ENCODE data around the gene SNTB2.
A peak's percentile ranks its signal among the peaks of the same experiment; 100 is the strongest.
"Not testable (repeated sequence)": the region's sequence is repeated elsewhere in the genome, so short reads cannot be mapped to it uniquely, and the experiment has no call there.

The SNTB2 gene

DNA sequence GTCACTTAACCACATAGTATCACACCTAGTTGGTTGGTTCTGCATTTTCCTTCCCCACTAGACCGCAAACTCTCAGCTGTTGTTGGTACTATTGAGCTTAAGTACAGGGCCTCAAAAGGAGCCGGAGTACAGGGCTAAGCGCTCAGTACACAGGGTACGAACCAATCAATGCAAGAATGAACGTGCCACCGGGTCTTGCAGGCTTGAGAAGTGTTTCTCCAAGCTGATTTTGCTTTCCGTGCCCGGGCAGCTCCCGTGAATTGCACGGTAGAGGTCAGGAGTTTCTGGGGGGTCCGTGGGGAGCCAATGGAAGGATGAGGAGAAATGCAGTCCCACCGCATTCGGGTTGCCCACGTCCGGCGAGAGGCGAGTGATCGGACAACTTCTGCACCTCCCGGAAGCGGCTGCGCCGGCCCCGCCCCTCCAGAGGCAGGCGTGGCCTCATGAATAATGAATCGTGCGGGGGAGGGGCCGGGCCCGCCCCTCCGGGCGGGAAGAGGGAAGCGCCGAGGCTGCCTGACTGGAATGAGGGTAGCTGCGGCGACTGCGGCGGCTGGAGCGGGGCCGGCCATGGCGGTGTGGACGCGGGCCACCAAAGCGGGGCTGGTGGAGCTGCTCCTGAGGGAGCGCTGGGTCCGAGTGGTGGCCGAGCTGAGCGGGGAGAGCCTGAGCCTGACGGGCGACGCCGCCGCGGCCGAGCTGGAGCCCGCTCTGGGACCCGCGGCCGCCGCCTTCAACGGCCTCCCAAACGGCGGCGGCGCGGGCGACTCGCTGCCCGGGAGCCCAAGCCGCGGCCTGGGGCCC lies at the start of gene SNTB2:
Gene SNTB2, plus strand, starts transcription at position 523 of the 804 bp plus-strand sequence. Its CDS starts 3 bp downstream, at position 526.
- H3K4me3 ChIP-seq (ENCODE audit: low read length): peak within 1 kb of the TSS; percentile 89
- H3K4me1 ChIP-seq (ENCODE audit: insufficient read depth, low read length): peaks cover 17% of the 10 kb centered on the region; the same call in 1 of the 2 replicates
- no peaks in the 10 kb centered on the region for H3K9me3 ChIP-seq (ENCODE audit: insufficient read depth, low read depth, low read length)
- no peaks in the 10 kb centered on the region for H3K36me3 ChIP-seq (ENCODE audit: insufficient read depth, low read depth, low read length)
- H3K27me3 ChIP-seq (ENCODE audit: insufficient read depth, low read length): peaks cover 6% of the 10 kb centered on the region; the same call in 1 of the 2 replicates
- peak within 1 kb of the TSS; percentile 76; the same call in 1 of the 2 replicates for H3K9ac ChIP-seq (ENCODE audit: low read depth, low read length)
- H3K27ac ChIP-seq (ENCODE audit: low read length): no peak within 1 kb of the TSS

- no peak overlapping the region for H3K4me3 ChIP-seq (ENCODE audit: low read length)
- H3K9me3 ChIP-seq (ENCODE audit: insufficient read depth, low read depth, low read length): no peaks in the 10 kb centered on the region
- peaks cover 4% of the 10 kb centered on the region for H3K4me1 ChIP-seq (ENCODE audit: insufficient read depth, low read length)
- no peak overlapping the region for H3K27ac ChIP-seq (ENCODE audit: low read length)
- no peak overlapping the region for H3K9ac ChIP-seq (ENCODE audit: low read depth, low read length)
- peaks cover 89% of the 10 kb centered on the region for H3K36me3 ChIP-seq (ENCODE audit: insufficient read depth, low read depth, low read length)
- no peaks in the 10 kb centered on the region for H3K27me3 ChIP-seq (ENCODE audit: insufficient read depth, low read length)
These were observed 48.4 kb upstream of the SNTB2 start for GRCh38 chr16:69138608-69139007.

GRCh38 chr16:69139464-69139863 lies 47.5 kb upstream of the SNTB2 start:
- not testable (repeated sequence) for H3K9ac ChIP-seq (ENCODE audit: low read depth, low read length); H3K4me1 ChIP-seq (ENCODE audit: insufficient read depth, low read length); H3K27ac ChIP-seq (ENCODE audit: low read length); H3K4me3 ChIP-seq (ENCODE audit: low read length); H3K27me3 ChIP-seq (ENCODE audit: insufficient read depth, low read length); H3K9me3 ChIP-seq (ENCODE audit: insufficient read depth, low read depth, low read length)
- H3K36me3 ChIP-seq (ENCODE audit: insufficient read depth, low read depth, low read length): peaks cover 90% of the 10 kb centered on the region

DNA sequence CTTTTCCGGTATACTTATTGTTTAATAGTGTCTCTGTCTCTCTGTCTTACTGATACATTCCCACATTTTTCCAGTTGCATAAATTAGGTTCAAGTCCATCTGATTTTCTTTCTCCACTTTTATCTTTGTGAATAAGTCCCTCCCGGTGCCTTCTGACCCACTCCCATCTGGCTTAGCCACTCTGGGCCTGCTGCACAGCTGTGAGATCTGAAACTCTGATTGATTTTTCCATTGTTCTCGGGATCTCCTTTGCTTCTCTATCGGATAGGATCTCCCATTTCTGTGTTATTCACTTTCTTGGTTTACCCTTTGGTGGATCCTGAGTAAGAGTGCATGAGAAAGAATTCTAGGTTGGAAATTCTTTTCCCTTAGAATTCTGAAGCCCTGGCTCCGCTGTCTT lies 46.0 kb upstream of the SNTB2 start:
- Histone ChIP-seq H3K9ac (ENCODE audit: low read depth, low read length) (no peak overlapping the region), H3K27ac (ENCODE audit: low read length) (no peak overlapping the region), H3K36me3 (ENCODE audit: insufficient read depth, low read depth, low read length) (peaks cover 94% of the 10 kb centered on the region)

DNA sequence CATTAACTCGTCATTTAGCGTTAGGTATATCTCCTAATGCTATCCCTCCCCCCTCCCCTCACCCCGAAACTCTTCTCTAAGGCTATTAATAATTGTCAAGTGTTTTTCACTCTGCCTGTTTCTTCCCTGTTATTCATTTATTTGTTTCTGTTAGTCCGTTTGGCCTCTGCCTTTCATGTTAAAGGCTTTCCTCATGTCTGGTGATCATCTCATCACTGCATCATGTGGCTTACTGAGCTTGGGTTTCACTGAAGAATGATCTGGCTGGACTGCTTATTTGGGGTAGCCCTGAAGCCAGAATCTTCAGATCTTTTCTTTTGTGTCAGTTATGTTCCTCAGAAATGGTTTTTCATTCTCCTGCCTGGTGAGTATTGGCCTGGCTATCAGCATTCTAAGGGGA lies 45.0 kb upstream of the SNTB2 start:
- H3K9ac ChIP-seq (ENCODE audit: low read depth, low read length): no peak overlapping the region
- no peak overlapping the region for H3K27ac ChIP-seq (ENCODE audit: low read length)
- no peaks in the 10 kb centered on the region for H3K4me1 ChIP-seq (ENCODE audit: insufficient read depth, low read length)
- H3K36me3 ChIP-seq (ENCODE audit: insufficient read depth, low read depth, low read length): peaks cover 89% of the 10 kb centered on the region
- H3K9me3 ChIP-seq (ENCODE audit: insufficient read depth, low read depth, low read length): no peaks in the 10 kb centered on the region
- H3K27me3 ChIP-seq (ENCODE audit: insufficient read depth, low read length): no peaks in the 10 kb centered on the region
- H3K4me3 ChIP-seq (ENCODE audit: low read length): no peak overlapping the region

More for the DNA sequence above, 46.0 kb upstream of the SNTB2 start:
- Histone ChIP-seq H3K27me3 (ENCODE audit: insufficient read depth, low read length) (no peaks in the 10 kb centered on the region), H3K4me1 (ENCODE audit: insufficient read depth, low read length) (no peaks in the 10 kb centered on the region), H3K4me3 (ENCODE audit: low read length) (no peak overlapping the region), H3K9me3 (ENCODE audit: insufficient read depth, low read depth, low read length) (no peaks in the 10 kb centered on the region)

DNA sequence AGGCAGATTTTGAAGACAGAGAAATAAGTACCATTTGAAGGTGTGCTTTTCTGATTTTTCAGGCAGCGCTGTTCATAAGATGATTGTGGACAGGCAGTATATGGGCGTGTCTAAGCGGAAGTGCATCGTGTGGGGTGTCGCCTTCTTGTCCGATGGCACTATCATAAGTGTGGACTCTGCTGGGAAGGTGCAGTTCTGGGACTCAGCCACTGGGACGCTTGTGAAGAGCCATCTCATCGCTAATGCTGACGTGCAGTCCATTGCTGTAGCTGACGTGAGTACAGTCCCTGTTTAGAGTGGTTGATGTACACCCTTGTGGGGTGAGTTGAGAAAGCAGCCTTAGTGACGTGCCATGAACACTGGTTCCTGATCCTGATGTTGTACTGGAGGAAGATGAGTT lies 43.8 kb upstream of the SNTB2 start:
- Histone ChIP-seq H3K36me3 (ENCODE audit: insufficient read depth, low read depth, low read length) (peaks cover 82% of the 10 kb centered on the region), H3K4me3 (ENCODE audit: low read length) (no peak overlapping the region), H3K9me3 (ENCODE audit: insufficient read depth, low read depth, low read length) (no peaks in the 10 kb centered on the region)

GRCh38 chr16:69145658-69146057 lies 41.3 kb upstream of the SNTB2 start:
- no peak overlapping the region for H3K27ac ChIP-seq (ENCODE audit: low read length)
- no peaks in the 10 kb centered on the region for H3K27me3 ChIP-seq (ENCODE audit: insufficient read depth, low read length)
- no peak overlapping the region for H3K9ac ChIP-seq (ENCODE audit: low read depth, low read length)
- no peaks in the 10 kb centered on the region for H3K9me3 ChIP-seq (ENCODE audit: insufficient read depth, low read depth, low read length)
- no peak overlapping the region for H3K4me3 ChIP-seq (ENCODE audit: low read length)
- no peaks in the 10 kb centered on the region for H3K4me1 ChIP-seq (ENCODE audit: insufficient read depth, low read length)
- peaks cover 78% of the 10 kb centered on the region for H3K36me3 ChIP-seq (ENCODE audit: insufficient read depth, low read depth, low read length)

More for the DNA sequence above, 43.8 kb upstream of the SNTB2 start:
- no peaks in the 10 kb centered on the region for H3K4me1 ChIP-seq (ENCODE audit: insufficient read depth, low read length)
- H3K9ac ChIP-seq (ENCODE audit: low read depth, low read length): no peak overlapping the region
- no peaks in the 10 kb centered on the region for H3K27me3 ChIP-seq (ENCODE audit: insufficient read depth, low read length)
- H3K27ac ChIP-seq (ENCODE audit: low read length): no peak overlapping the region

DNA sequence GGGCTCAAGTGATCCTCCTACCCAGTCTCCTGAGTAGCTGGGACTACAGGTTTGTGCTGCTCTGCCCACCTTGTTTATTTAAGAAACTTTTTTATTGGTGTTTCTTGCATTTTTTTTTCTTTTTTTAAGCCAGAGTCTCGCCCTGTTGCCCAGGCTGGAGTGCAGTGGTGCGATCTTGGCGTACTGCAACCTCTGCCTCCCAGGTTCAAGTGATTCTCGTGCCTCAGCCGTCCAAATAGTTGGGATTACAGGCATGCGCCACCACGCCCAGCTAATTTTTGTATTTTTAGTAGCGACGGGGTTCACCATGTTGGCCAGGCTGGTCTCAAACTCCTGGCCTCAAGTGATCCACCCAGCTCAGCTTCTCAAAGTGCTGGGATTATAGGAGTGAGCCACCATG lies 37.3 kb upstream of the SNTB2 start:
- H3K27me3 ChIP-seq (ENCODE audit: insufficient read depth, low read length); H3K4me1 ChIP-seq (ENCODE audit: insufficient read depth, low read length); H3K9me3 ChIP-seq (ENCODE audit: insufficient read depth, low read depth, low read length); H3K4me3 ChIP-seq (ENCODE audit: low read length); H3K27ac ChIP-seq (ENCODE audit: low read length); H3K9ac ChIP-seq (ENCODE audit: low read depth, low read length): not testable (repeated sequence)
- peaks cover 78% of the 10 kb centered on the region for H3K36me3 ChIP-seq (ENCODE audit: insufficient read depth, low read depth, low read length)

DNA sequence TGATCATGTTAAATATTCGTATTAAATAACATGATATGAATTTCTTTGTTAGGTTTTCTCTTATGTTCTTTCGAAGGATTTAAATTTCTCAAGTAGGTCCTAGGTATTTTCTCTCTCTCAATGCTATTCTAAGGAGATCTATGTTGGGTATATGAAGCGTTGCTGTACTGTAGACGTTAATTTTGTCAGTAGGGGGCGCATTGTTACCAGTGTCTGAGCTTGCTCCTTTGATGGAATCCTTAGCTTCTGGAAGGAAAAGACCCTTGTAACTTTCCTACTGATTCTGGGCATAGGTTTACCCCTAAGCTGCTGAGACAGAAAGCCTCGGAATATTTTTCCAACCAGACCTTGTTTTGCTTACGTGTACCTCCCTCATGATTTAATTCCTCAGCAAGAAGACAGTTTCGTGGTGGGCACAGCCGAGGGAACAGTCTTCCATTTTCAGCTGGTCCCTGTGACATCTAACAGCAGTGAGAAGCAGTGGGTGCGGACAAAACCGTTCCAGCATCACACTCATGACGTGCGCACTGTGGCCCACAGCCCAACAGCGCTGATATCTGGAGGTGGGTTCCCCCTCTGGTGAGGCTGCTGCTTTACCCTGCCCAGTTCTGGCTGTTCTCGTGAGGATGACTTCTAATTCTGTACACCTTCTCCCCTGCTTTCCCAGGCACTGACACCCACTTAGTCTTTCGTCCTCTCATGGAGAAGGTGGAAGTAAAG lies 36.7 kb upstream of the SNTB2 start:
- H3K36me3 ChIP-seq (ENCODE audit: insufficient read depth, low read depth, low read length): peaks cover 79% of the 10 kb centered on the region
- no peaks in the 10 kb centered on the region for H3K4me1 ChIP-seq (ENCODE audit: insufficient read depth, low read length)
- no peak overlapping the region for H3K9ac ChIP-seq (ENCODE audit: low read depth, low read length)
- no peaks in the 10 kb centered on the region for H3K27me3 ChIP-seq (ENCODE audit: insufficient read depth, low read length)
- H3K27ac ChIP-seq (ENCODE audit: low read length): no peak overlapping the region
- no peaks in the 10 kb centered on the region for H3K9me3 ChIP-seq (ENCODE audit: insufficient read depth, low read depth, low read length)
- H3K4me3 ChIP-seq (ENCODE audit: low read length): no peak overlapping the region

DNA sequence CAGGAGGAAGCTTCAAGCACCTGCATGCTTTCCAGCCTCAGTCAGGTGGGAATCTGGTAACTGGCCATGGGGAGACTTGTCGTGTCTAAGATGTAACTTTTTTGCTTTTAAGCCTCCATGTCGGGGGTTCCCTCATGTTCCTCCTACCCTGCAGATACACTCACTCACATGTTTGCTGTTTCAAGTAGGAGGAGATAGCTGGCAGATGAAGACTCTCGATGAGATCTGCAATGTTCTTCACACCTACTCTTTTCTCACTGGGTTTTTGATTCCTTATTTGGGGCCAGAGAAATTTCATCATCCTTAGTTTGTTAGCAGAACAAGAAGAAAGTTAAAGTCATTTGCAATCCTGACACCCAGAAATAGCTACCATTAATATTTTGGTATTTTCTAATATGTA lies 29.8 kb upstream of the SNTB2 start:
- H3K27me3 ChIP-seq (ENCODE audit: insufficient read depth, low read length): no peaks in the 10 kb centered on the region
- peaks cover 92% of the 10 kb centered on the region for H3K36me3 ChIP-seq (ENCODE audit: insufficient read depth, low read depth, low read length)
- H3K4me3 ChIP-seq (ENCODE audit: low read length): no peak overlapping the region
- no peaks in the 10 kb centered on the region for H3K4me1 ChIP-seq (ENCODE audit: insufficient read depth, low read length)
- no peaks in the 10 kb centered on the region for H3K9me3 ChIP-seq (ENCODE audit: insufficient read depth, low read depth, low read length)
- H3K9ac ChIP-seq (ENCODE audit: low read depth, low read length): no peak overlapping the region
- H3K27ac ChIP-seq (ENCODE audit: low read length): no peak overlapping the region

DNA sequence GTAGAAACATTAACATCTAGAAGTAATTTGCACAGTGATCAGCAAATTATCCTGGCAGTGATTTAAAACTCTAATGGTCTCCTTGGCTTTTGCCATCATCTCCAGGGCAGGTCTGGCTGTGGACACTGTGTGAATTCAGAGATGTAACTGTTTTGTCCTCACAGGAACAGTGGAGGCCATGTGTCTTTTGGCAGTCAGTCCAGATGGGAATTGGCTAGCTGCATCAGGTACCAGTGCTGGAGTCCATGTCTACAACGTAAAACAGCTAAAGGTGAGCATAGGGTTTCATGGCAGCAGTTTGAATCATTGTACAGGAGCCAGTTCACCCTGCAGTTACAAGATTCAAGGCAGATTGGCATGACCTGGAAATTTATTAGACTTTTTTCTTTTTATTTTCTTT lies 26.8 kb upstream of the SNTB2 start:
- no peaks in the 10 kb centered on the region for H3K27me3 ChIP-seq (ENCODE audit: insufficient read depth, low read length)
- no peaks in the 10 kb centered on the region for H3K4me1 ChIP-seq (ENCODE audit: insufficient read depth, low read length)
- no peak overlapping the region for H3K9ac ChIP-seq (ENCODE audit: low read depth, low read length)
- H3K27ac ChIP-seq (ENCODE audit: low read length): no peak overlapping the region
- H3K9me3 ChIP-seq (ENCODE audit: insufficient read depth, low read depth, low read length): no peaks in the 10 kb centered on the region
- H3K36me3 ChIP-seq (ENCODE audit: insufficient read depth, low read depth, low read length): peaks cover 94% of the 10 kb centered on the region
- H3K4me3 ChIP-seq (ENCODE audit: low read length): no peak overlapping the region

GRCh38 chr16:69165584-69165983 lies 21.4 kb upstream of the SNTB2 start:
- Histone ChIP-seq H3K9me3 (ENCODE audit: insufficient read depth, low read depth, low read length) (no peaks in the 10 kb centered on the region), H3K4me3 (ENCODE audit: low read length) (no peak overlapping the region), H3K27me3 (ENCODE audit: insufficient read depth, low read length) (no peaks in the 10 kb centered on the region), H3K36me3 (ENCODE audit: insufficient read depth, low read depth, low read length) (peaks cover 96% of the 10 kb centered on the region), H3K4me1 (ENCODE audit: insufficient read depth, low read length) (no peaks in the 10 kb centered on the region), H3K9ac (ENCODE audit: low read depth, low read length) (no peak overlapping the region), H3K27ac (ENCODE audit: low read length) (no peak overlapping the region)
